ENCODE results near the gene TFPI. TPM values are rescaled to one million over a fixed set of nuclear protein-coding genes. Genes with fewer than 3 reads are reported as not detected.

TFPI gene
- total RNA-seq, 4 donors from 2014 or later: 7.1 to 28.9 (median 20.2) TPM

DNA sequence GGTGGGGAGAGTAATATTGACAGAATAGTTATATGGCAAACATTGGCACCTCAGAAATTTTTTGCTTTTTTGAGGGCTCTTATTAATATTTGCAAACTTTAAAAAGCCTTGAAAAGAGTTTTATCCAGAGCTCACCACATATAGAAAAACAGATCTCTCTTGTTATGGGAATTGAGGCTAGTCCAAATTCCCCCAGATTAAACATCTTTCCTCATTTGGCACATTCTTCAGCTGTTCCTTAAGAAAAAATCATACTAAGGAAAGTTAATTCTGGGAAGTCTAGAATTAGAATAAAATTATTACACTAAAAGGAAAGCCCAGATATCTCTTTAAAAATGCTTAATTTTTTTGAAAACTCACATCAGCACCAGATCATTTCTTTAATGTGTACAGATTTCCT is 5.6 kb downstream of the TFPI start:
- in situ Hi-C loops (cut with MboI; ENCODE audit: low pct_ligation_motif_present in 1 of 4, low pct_unique_long_range_greater_than_20kb in 1 of 4, low sequenced_read_pairs in 3 of 4): no loop called here
- peaks cover 0 to 36% (median 4%) of the 10 kb centered on the region in 4 donors for H3K4me1 ChIP-seq

DNA sequence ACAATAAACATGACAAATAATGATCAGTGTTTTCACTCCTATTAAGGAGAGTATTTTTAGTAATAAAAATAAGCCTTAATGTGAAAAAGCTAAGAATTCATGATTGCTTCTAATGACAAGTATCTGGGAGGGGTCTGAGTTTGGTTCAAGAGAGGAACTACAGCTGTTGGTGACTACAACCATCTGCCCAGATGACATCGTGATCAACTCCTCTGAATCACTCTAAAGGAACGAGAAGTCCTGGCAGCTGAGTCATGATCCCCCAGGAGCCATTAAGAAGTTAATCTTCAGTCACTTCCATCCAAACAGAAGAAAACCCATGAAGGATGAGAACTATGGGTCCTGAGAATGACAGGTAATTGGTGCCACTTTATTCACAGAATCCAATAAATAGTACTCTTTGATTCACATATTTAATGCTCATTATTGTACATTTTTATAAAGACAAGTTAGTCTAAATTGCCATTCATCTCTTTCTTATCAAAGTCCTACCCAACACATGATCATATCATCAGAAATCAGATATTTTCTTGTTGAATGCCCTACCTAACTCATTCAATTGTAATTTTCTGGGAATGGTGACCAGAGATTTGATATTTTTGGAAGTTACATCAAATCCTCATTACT is 6.8 kb downstream of the TFPI start:
- no peak overlapping the region for H3K4me3 ChIP-seq
- intact Hi-C loops (cut with DNase I; ENCODE audit: low total_unique reads) (no loop called here), in situ Hi-C loops (cut with MboI; ENCODE audit: low pct_ligation_motif_present in 1 of 4, low pct_unique_long_range_greater_than_20kb in 1 of 4, low sequenced_read_pairs in 3 of 4) (no loop called here)
- DNase-seq: peak; percentile 32
- TF ChIP-seq POLR2AphosphoS5 (IDR thresholded peaks at IDR 0.05) (peak in 2 of 3 donors; percentile 19 to 61), EP300 (IDR thresholded peaks at IDR 0.05; ENCODE audit: low read depth) (no peak), POLR2A (IDR thresholded peaks at IDR 0.05) (no peak)
- 36 to 41% methylated on average over 2 of the region's 2 CpGs for WGBS, 2 donors (ENCODE audit: low coverage in 1 of 2)
- H3K27me3 ChIP-seq: no peaks in the 10 kb centered on the region
- H3K9me3 ChIP-seq: no peaks in the 10 kb centered on the region
- peaks cover 0 to 30% (median 4%) of the 10 kb centered on the region in 4 donors for H3K4me1 ChIP-seq
- H3K27ac ChIP-seq: peak overlapping the region in 3 of 4 donors; percentile 49 to 74 (median 54)
- H3K36me3 ChIP-seq: no peaks in the 10 kb centered on the region

More for the DNA sequence above, 5.6 kb downstream of the TFPI start:
- no peak for DNase-seq
- Histone ChIP-seq H3K27me3 (no peaks in the 10 kb centered on the region), H3K9me3 (no peaks in the 10 kb centered on the region), H3K4me3 (no peak overlapping the region), H3K36me3 (no peaks in the 10 kb centered on the region), H3K27ac (peak overlapping the region; percentile 6 to 74 (median 48))
- TF ChIP-seq POLR2AphosphoS5 (IDR thresholded peaks at IDR 0.05) (no peak), EP300 (IDR thresholded peaks at IDR 0.05; ENCODE audit: low read depth) (no peak), POLR2A (IDR thresholded peaks at IDR 0.05) (no peak)
- TF ChIP-seq, protein P1, sequence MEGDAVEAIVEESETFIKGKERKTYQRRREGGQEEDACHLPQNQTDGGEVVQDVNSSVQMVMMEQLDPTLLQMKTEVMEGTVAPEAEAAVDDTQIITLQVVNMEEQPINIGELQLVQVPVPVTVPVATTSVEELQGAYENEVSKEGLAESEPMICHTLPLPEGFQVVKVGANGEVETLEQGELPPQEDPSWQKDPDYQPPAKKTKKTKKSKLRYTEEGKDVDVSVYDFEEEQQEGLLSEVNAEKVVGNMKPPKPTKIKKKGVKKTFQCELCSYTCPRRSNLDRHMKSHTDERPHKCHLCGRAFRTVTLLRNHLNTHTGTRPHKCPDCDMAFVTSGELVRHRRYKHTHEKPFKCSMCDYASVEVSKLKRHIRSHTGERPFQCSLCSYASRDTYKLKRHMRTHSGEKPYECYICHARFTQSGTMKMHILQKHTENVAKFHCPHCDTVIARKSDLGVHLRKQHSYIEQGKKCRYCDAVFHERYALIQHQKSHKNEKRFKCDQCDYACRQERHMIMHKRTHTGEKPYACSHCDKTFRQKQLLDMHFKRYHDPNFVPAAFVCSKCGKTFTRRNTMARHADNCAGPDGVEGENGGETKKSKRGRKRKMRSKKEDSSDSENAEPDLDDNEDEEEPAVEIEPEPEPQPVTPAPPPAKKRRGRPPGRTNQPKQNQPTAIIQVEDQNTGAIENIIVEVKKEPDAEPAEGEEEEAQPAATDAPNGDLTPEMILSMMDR (IDR thresholded peaks at IDR 0.05): no peak
- intact Hi-C loops (cut with DNase I; ENCODE audit: low total_unique reads): no loop called here

DNA sequence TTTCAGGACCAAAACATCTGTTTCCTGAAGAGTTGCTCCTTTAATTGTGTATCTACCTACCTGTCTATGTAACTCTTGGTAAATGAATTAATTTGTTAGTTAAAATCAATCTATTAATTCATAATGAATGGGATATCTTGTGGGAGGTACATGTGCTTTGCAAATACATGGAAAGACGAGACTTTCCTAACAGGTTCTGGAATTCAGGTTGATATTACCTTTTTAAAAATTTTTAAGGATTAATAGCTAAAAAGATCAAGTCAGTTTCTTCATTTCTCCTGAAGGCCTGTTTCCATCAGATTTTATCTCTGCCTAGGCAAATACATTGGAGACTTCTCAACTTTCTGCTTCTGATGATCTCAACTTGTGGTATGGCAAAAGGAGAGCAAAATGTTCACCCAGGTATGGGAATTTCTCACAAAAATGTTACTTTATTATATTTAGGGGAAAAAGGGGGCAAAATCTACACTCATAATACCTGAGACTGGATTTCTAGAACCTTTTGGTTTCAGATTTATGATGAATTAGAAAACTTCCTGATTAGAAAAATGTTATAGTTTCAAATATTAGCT is 7.4 kb downstream of the TFPI start:
- H3K36me3 ChIP-seq: no peaks in the 10 kb centered on the region
- no peaks in the 10 kb centered on the region for H3K9me3 ChIP-seq
- in situ Hi-C loops (cut with MboI; ENCODE audit: low pct_ligation_motif_present in 1 of 4, low pct_unique_long_range_greater_than_20kb in 1 of 4, low sequenced_read_pairs in 3 of 4): no loop called here
- H3K27ac ChIP-seq: peak overlapping the region in 3 of 4 donors; percentile 41 to 74 (median 49)
- H3K4me1 ChIP-seq: peaks cover 0 to 34% (median 8%) of the 10 kb centered on the region in 4 donors
- WGBS, 2 donors (ENCODE audit: low coverage in 1 of 2): 87 to 95% methylated on average over 1 of the region's 1 CpG
- H3K27me3 ChIP-seq: no peaks in the 10 kb centered on the region
- DNase-seq: no peak
- TF ChIP-seq, protein P1 (IDR thresholded peaks at IDR 0.05): no peak
- TF ChIP-seq EP300 (IDR thresholded peaks at IDR 0.05; ENCODE audit: low read depth): no peak
- no peak for TF ChIP-seq POLR2AphosphoS5 (IDR thresholded peaks at IDR 0.05)
- no peak for TF ChIP-seq POLR2A (IDR thresholded peaks at IDR 0.05)
- no peak overlapping the region for H3K4me3 ChIP-seq
- intact Hi-C loops (cut with DNase I; ENCODE audit: low total_unique reads): no loop called here

DNA sequence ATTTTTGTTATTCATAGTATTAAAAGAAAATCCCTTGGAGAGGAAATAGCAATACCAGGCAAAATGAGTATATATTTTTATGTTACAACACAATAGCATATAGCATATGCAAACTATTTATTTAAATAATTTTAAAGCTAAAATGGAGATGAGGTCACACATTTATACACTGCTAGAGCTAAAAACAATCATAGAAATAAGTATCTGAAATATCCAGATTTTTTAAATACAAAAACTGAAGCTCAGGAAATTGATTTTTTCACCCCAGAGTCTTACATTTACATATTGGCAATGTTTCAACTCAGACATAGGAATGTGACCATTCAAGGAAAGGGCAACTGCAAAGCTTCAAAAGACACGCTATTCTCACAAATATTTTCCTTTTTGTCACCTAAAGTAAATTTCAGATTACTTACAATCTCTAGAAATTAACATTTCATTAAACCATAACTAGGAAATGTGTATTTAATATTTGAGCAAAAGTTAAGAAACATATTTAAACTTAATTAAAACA is 8.9 kb downstream of the TFPI start:
- H3K9me3 ChIP-seq: no peaks in the 10 kb centered on the region
- H3K4me1 ChIP-seq: peaks cover 0 to 27% (median 9%) of the 10 kb centered on the region in 4 donors
- H3K4me3 ChIP-seq: no peak overlapping the region
- H3K27ac ChIP-seq: peak overlapping the region in 1 of 4 donors; percentile 32
- in situ Hi-C loops (cut with MboI; ENCODE audit: low pct_ligation_motif_present in 1 of 4, low pct_unique_long_range_greater_than_20kb in 1 of 4, low sequenced_read_pairs in 3 of 4) (no loop called here), intact Hi-C loops (cut with DNase I; ENCODE audit: low total_unique reads) (no loop called here)
- no peaks in the 10 kb centered on the region for H3K27me3 ChIP-seq
- DNase-seq: no peak
- H3K36me3 ChIP-seq: no peaks in the 10 kb centered on the region
- 72 to 100% methylated on average over 1 of the region's 1 CpG for WGBS, 2 donors (ENCODE audit: low coverage in 1 of 2)
- TF ChIP-seq, protein P1 (IDR thresholded peaks at IDR 0.05): no peak
- TF ChIP-seq POLR2A (IDR thresholded peaks at IDR 0.05) (no peak), EP300 (IDR thresholded peaks at IDR 0.05; ENCODE audit: low read depth) (no peak), POLR2AphosphoS5 (IDR thresholded peaks at IDR 0.05) (no peak)

All from transverse colon (tissue), 4 donors.